DMS 273 (cell line): ENCODE measurements around the gene TMEM63C.

Experiments
- DNase-seq: peaks from one replicate; lab custom pipeline; 2025; ENCODE audit not compliant: unreplicated experiment; lab: John Stamatoyannopoulos, UW

The TMEM63C gene

DNA sequence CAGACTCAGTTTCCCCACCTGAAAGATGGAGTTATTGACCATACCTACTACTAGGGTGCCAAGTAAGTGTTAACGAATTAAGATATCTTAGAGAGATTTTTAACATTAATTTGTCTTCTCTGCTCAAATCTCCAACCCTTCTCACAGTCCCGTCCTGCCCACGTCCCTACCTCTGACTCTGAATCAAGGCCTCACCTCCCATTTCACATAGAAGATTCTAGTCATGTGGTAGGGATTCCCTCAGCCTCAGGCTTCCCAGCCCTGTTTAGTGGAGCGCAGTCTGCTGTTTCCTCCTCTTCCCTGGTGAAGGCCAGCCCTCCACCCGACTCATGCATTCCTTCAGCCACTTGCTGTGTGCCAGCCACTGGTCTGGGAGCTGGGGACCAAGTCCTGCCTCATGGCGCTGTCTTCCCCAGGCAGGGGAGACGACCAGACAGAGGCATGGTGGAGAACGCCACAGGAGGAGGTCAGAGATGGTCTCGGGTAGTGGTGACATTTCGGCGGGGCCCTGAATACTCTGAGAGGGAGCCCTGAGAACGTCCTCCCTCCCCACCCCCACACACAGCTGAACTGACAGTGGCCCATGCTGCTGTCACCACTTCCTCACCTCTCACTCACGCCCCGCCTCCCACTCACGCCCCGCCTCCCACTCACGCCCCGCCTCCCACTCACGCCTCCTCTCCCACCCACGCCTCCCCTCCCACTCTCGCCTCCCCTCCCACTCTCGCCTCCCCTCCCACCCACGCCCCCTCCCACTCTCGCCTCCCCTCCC is 38.8 kb downstream of the TMEM63C start:
- DNase-seq = no peak

DNA sequence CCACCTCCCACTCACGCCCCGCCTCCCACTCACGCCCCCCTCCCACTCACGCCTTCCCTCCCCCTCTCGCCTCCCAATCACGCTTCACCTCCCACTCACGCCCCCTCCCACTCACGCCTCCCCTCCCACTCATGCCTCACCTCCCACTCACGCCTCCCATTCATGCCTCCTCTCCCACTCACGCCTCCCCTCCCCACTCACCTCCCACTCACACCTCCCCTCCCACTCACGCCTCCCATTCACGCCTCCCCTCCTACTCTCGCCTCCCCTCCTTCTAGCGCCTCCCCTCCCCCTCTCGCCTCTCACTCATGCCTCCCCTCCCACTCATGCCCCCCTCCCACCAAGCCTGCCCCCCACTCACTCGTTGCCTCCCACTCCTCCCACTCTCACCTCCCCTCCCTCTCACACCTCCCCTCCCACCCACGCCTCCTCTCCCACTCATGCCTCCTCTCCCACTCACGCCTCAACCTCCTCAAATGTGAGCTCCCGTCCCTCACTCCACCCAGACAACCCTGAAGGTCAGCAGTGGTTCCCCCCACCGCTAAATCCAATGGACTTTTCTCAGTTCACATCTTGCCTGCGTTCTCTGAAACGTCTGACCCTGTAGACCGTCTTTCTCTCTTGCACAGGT is 39.8 kb downstream of the TMEM63C start:
- no peak for DNase-seq

DNA sequence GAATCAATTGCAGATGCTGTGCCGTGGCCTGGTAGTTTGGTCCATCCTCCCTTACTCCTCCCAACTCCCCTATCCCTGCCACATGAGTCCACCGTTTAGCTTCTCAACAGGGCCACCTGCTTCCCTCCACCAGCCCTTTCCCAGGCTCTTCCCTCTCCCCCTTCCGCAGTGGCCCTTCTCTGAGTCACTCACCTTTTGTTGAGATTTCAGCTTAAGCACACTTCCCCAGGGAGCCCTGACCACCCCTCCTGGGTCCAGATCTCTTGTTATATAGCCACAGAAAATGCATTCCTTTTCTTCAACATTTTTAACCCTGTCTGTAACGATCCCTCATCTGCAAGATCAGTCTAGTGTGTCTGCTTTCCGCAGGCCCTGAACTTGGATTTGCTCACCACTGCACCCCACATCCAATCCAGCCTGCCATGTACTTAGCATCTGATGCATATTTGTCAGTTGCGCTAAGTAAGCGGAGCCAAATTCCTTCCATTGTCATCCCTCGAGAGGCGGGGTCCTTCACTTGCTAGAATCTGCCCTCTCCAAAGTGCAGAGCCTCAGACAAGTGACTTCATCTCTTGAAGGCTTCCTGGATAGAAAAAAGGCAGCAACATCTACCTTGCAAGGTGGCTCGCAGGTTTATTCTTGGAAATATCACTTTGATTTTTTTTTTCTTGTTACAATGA is 41.1 kb downstream of the TMEM63C start:
- no peak for DNase-seq

DNA sequence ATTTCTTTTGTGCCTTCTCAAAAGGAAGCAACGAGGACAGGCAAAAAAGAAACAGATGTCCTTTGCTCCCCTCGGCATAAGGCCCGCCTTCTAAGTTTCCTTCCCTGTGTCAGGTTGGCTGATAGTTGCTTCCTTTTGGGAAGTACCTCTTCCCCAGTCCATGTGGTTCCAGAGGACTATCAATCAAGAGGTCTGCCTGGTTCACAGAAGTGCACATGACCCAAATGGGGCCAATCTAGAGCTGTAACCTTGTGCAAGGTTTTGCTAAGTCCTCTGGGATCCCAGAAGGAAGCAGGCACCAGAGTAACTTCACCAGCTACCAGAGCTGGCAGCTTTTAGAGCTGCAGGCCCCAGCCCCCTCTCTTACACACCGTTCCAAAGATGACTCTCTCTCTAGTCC is 42.6 kb downstream of the TMEM63C start:
- peak; percentile 68 for DNase-seq

DNA sequence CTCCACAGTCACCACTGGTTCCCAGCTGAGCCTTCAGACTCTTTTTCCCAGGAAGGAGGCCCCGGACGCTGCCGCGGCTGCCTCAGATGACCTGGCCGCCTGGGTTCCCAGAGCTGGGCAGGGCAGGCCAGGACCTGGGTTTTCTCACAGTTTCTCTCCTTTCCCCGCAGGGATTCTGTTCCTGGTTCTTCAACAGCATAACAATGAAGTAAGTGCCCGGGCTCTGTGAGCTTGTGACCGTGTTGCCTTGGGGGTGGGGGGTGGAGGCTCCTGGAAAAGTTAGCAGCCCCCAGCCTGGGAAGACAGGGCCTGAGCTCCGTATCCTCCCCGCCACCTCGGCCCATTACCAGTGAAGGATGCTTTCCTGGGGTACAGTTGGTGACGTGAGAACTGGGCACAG is 43.7 kb downstream of the TMEM63C start:
- no peak for DNase-seq

DNA sequence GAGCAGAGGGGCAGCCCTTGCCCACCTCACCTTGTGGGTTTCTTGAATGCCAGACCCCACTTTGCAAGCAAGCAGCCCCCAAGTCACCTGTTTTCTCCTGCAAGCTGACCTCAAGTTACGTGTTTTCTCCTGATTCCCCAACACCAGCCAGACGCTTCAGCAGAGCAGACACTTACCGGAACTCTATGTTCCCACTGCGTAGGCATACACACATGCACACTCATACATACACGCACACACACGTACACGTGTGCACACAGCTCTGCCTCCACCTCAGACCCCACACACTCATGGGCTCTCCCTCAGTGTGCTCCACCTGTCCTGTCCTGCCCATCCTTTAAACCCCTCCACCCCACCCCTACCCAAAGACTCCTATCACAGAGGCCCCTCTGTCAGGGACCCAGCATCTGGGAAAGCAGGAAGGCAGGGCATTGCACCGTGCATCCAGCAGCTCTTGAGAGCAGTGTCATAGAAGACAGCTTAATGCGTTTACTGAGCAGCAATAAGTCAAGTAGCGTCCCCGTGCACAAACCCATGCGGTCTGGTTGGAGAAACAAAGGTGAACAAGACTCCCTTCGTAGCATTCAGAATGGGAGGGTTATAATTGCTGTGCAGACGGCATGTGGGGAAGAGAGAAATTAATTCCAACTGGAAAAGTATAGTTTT is 44.4 kb downstream of the TMEM63C start:
- DNase-seq = no peak

DNA sequence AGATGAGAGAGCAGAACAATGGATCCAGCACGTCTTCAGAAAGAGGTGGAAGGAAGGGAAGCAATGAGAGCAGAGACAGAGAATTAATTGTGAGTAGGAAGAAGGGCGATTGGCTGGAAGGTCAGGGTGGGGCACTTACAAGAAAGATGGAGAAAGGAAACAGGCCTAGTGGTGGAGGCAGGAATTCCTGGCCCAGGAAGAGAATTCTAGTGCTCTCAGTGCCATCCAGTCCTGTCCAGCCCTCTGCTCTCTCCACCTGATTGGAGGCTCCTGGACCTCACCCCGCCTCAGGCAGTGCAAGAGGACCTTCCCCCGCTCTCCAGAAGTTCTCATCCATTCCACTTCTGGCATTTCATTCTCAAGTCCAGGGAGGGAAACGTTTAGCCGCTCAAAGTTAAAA is 46.5 kb downstream of the TMEM63C start:
- no peak for DNase-seq

DNA sequence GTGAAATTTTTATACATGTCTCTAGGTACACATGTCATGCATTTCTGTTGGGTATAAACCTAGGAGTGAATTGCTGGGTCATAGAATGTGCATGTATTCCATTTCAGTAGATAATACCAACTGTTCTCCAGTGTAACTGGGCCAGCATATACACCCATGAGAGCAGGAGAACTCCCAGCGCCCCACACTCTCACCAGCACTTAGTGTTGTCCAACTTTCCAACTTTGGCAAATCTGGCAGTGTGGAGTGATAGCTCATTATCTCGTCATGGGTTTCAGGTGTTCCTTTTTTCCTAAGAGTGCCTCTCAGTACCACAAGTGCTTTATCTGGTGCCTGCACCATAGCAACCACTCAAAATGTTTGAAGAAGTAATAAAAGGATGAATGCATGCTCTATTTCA is 49.3 kb downstream of the TMEM63C start:
- no peak for DNase-seq

DNA sequence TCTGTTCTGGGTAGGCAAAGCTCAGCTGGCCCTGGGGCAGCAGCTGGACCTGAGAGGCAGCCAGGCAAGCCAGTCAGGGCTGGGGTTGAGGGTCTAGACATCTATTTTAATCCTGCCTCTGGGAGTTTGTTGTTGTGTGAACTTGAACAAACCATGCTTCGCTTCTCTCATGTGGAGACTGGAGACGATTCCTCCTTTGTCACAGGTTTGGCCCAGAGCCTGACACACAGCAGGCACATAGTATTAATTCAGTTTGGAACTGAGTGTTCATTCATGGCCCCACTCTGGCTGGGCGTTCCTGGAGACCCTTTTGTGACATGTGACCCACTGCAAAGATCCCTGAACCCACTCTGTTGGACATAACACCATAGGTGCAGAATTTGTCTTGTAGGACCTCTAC is 50.1 kb downstream of the TMEM63C start:
- no peak for DNase-seq

DNA sequence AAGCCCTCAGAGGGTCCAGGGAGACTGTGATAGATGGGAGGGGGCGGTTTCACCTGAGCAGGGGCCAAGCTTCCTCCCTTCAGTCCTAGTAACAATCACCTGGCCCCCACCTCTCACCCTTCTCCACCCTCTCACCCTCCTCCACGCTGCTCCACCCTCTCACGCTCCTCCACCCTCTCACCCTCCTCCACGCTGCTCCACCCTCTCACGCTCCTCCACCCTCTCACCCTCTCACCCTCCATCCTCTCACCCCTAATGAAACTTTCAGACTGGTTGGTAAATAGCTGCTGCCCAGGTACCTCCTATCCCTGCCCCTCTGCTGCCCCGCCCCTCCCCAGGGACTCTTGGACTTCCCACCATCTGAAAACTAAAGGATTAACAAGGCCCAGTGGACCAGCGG is 55.2 kb downstream of the TMEM63C start:
- no peak for DNase-seq

DNA sequence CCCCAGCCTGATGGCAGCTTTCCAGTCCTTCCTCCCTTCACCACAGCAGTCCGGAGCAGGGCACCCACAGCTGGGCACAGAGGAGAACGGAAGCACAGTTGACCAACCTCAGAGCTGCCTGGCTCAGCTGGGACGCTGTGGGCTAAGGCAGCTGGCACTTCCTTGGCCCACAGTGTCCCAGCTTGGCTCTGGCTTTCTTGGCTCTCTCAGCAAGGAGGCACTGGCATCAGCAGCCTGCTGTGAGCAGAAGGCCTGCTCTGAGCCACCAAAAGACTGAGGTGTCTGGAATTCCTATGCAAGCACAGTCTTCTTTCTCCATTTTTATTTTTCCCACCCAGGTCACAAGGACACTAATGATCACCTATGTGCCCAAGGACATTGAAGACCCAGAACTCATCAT is 56.8 kb downstream of the TMEM63C start:
- DNase-seq = peak; percentile 40

DNA sequence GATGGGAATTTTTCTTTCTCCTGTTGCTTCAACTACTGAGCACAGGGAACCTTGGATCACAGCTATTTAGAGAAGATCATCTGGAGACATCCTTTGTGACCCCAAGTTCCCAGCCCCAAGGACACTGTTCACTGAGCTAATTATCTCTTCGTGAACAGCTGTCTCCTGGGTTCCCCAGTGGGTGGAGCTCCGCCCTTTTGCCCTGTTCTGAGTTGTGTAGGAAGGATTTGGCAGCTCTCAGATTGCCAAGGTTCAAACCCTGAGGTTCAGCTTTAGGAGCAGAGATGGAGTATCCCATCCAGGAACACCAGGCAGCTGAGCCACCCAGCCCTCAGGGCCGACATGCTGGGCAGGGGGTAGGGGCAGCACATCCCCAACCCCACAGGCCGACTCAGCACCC is 57.4 kb downstream of the TMEM63C start:
- DNase-seq = peak; percentile 58

DNA sequence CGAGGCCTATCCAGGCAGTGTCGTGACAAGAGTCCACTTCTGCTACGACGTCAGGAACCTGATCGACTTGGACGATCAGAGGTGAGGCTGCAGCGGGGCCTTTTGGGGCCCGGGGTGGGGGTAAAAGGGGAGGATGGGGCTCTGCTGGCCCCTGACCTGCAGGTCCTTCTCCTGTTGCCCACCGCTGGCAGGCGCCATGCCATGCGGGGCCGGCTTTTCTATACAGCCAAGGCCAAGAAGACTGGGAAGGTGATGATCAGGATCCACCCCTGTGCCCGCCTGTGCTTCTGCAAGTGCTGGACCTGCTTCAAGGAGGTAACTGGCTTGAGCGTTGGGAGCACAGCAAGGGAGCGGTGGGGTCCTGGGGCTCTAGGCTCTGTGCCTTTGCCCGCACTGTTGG is 57.8 kb downstream of the TMEM63C start:
- no peak for DNase-seq

DNA sequence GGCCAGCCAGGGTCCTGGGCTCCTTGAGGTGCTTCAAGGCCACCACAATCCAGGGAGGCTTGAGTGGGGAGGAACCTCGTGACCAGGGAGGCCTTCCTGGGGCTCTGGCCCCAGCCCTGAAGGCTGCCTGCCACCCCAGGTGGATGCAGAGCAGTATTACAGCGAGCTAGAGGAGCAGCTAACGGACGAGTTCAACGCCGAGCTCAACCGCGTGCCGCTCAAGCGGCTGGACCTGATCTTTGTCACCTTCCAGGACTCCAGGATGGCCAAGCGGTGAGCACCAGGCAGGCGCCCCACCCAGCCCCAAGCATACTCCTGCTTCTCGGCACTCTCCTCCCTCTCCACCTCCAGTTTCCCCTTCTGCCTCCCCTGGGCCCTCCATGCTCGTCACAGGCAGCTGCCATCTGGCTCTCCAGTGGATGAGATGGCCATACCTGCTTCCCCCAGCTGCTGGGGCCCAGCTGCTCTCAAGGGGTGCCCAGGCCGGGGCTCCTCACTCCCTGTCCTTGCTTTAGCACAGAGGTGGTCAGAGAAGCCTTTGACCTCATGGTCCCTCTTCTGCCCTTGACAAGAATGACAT is 58.8 kb downstream of the TMEM63C start:
- DNase-seq = peak; percentile 86

DNA sequence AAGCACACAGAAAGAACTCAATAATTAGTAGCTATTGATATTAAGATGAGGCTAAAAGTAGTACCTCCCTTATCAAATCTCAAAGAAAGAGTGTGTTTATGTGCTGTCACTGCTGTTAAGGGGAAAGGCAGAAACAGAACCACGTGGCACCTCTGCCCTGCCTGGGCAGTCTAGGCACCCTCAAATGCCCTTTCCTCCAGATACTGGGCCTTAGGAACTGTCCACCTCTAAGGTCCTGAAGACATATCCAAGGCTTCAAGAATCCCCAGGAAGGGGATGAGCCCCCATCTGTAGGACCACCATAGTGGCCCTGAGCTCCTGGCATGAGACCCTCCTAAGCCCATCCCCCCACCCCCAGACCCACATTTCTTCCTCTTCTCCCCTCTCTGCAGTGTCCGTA is 60.4 kb downstream of the TMEM63C start:
- no peak for DNase-seq

DNA sequence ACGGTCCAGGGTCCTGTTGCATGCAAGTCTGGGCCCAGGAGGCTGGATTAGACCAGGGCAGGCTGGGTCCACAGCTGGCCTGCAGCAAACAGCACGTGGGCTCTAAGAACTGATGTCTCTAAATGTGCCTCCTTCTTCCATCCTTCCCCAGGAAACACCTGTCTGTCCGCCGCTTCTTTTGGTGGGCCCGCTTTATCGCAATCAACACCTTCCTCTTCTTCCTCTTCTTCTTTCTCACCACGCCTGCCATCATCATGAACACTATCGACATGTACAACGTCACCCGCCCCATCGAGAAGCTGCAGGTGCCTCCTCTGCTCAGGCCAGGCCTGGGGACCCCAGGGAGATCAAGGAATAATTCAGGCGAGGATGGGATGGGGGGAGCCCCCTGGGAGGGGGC is 61.2 kb downstream of the TMEM63C start:
- DNase-seq = no peak

DNA sequence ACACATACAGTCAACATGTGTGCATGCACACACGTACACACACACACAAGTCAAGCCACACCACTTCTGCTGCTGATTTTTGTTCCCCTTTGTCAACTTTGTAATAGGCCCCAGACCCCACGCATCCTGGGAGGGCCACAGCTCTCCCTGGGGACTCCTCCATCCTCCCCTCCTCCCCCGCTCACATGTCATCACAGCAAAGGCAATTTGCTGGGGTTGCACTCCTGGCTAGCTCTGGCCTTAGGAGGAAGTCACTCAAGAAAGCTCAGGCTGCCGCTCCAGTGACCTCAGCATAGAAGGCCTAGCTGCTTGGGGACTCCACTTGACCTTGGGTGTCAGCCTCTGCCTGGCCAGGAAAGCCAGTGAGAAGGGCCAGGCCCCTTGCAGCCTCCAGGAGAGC is 62.3 kb downstream of the TMEM63C start:
- no peak for DNase-seq

DNA sequence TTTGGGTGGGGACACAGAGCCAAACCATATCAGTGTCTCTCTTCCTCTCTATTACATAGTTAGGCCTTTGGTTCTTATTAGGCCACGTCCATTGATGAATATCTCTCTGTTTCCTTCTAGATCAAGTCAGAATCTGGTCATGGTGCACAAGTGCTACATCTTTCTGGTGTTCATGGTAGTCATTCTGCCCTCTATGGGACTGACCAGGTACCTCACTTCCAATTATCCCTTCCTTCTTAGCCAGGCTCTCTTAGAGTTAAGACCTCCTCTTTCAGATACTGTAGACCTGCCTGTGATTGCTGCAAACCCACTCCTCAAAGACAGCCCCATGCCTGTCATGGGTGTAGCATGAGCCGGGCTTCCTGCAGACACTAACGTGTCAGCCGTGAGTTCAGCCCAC is 64.2 kb downstream of the TMEM63C start:
- DNase-seq = no peak

DNA sequence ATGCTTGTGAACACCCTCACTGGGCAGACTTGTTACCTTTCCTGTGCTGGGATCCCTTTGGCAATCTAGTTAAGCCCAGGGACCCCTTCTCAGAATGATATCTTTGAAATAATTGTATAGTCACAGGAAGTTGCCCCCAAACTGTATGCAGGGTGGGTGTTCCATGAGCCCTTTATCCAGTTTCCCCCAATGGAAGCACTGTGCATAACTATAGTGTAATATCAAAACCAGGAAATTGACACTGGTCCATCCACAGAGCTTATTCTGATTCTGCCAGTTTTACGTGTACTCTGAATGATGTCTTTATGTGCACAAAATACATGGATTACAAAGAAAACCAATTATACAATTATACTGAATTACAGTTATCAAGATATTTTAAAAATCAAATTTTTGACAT is 65.2 kb downstream of the TMEM63C start:
- no peak for DNase-seq

DNA sequence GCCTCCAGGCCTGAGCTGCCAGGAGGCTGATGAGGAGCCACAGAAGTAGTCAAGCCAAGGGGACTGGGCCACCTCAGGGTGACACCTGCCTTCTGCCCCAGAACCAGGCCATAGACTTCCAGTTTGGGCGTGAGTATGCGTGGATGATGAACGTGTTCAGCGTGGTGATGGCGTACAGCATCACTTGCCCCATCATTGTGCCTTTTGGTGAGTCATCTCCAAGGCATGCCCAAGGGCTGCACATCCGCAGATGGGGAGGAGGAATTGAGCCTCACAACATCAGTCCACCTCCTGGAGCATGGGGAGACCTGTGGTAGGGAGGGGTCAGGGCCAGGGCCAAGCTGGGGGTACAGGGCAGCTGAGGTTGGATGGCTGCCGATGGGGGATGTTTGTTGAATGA is 67.1 kb downstream of the TMEM63C start:
- no peak for DNase-seq

DNA sequence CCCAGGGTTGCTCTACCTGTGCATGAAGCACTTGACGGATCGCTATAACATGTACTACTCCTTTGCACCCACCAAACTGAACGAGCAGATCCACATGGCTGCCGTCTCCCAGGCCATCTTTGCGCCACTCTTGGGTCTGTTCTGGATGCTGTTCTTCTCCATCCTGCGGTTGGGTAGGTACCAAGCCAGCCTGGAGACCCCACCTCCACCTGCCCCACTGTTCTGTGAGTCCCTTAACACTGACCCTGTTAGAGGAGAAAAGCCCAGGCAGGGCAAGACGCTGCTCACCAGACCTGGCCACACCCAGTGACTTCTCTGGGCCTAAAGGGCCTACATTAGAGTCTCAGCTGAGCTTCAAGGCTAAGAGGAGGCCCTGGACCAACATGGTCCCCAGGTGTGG is 67.7 kb downstream of the TMEM63C start:
- DNase-seq = no peak

DNA sequence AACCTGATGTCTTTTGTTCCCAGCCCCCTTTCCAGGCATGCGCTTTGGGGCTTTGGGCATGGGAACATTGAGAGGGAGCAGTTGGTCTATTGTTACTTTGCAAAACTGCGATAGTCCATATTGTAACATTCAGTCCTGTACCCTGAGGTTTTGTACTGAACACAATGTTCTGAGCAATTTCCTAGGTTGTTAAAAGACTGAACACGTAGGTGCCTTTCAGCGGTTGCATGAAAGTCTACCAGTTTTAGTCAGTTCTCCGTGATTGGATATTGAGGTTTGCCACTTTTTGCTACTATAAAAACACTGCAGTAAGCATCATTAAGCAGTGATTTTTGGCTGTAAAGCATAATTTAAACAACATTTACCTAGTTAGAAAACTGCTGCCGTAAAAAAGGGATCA is 69.3 kb downstream of the TMEM63C start:
- no peak for DNase-seq
